CD4-positive, alpha-beta T cell treated with Interleukin-10 for 1 hour (primary cell): ENCODE measurements around the gene NPHP4.

Source experiments
- DNase-seq: peaks from one replicate; pipeline ENCODE4 v3.0.0-alpha.2; 2020

The NPHP4 gene

GRCh38 chr1:5888606-5889211, 103.5 kb downstream of the NPHP4 start:
- DNase-seq, result no peak

- DNase-seq, result no peak
Observed at GRCh38 chr1:5887971-5888361, 104.3 kb downstream of the NPHP4 start.

GRCh38 chr1:5887349-5887970, 104.8 kb downstream of the NPHP4 start:
- no peak for DNase-seq

GRCh38 chr1:5886541-5887348, 105.5 kb downstream of the NPHP4 start:
- no peak for DNase-seq

GRCh38 chr1:5886140-5886483, 106.1 kb downstream of the NPHP4 start:
- DNase-seq, result no peak

- DNase-seq, result no peak
Observed at GRCh38 chr1:5885471-5886139, 106.6 kb downstream of the NPHP4 start.

- DNase-seq, result no peak
Observed at GRCh38 chr1:5884110-5884509, 108.1 kb downstream of the NPHP4 start.

GRCh38 chr1:5883129-5884048, 108.8 kb downstream of the NPHP4 start:
- no peak for DNase-seq

- DNase-seq, result no peak
Observed at GRCh38 chr1:5882367-5883128, 109.7 kb downstream of the NPHP4 start.

- no peak for DNase-seq
Observed at GRCh38 chr1:5881526-5882222, 110.6 kb downstream of the NPHP4 start.

- DNase-seq, result no peak
Observed at GRCh38 chr1:5880630-5881405, 111.4 kb downstream of the NPHP4 start.

GRCh38 chr1:5879421-5879820, 112.8 kb downstream of the NPHP4 start:
- no peak for DNase-seq

GRCh38 chr1:5878971-5879370, 113.3 kb downstream of the NPHP4 start:
- no peak for DNase-seq

- no peak for DNase-seq
Observed at GRCh38 chr1:5877683-5878530, 114.3 kb downstream of the NPHP4 start.

- no peak for DNase-seq
Observed at GRCh38 chr1:5877001-5877400, 115.2 kb downstream of the NPHP4 start.

- no peak for DNase-seq
Observed at GRCh38 chr1:5876094-5876650, 116.1 kb downstream of the NPHP4 start.

GRCh38 chr1:5875345-5875910, 116.8 kb downstream of the NPHP4 start:
- DNase-seq, result no peak

GRCh38 chr1:5874416-5875110, 117.7 kb downstream of the NPHP4 start:
- DNase-seq, result no peak
